ENCODE results near the gene C10orf71.

DNA sequence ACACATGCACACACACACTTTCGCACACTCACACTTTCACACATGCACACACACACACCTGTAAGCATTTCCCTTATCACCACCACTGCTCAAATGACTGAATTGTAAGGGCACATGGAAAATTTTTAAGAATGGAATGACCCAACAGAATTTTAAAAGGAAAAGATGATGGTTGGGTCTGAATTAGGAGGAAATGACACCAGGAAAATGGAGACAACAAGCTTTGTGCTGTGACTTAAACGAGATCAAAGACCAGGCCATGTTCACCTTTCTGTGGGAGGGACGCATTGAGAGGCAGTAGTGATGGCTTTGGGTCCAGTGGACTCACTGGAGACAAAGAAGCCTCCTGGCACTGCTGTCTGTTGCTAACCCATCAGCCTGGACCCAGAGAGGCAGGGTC is 16.7 kb upstream of the C10orf71 start:
- TF ChIP-seq, protein P1, sequence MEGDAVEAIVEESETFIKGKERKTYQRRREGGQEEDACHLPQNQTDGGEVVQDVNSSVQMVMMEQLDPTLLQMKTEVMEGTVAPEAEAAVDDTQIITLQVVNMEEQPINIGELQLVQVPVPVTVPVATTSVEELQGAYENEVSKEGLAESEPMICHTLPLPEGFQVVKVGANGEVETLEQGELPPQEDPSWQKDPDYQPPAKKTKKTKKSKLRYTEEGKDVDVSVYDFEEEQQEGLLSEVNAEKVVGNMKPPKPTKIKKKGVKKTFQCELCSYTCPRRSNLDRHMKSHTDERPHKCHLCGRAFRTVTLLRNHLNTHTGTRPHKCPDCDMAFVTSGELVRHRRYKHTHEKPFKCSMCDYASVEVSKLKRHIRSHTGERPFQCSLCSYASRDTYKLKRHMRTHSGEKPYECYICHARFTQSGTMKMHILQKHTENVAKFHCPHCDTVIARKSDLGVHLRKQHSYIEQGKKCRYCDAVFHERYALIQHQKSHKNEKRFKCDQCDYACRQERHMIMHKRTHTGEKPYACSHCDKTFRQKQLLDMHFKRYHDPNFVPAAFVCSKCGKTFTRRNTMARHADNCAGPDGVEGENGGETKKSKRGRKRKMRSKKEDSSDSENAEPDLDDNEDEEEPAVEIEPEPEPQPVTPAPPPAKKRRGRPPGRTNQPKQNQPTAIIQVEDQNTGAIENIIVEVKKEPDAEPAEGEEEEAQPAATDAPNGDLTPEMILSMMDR (IDR thresholded peaks at IDR 0.05; ENCODE audit: low read depth, low read length, poor library complexity, severe bottlenecking), result no peak
- TF ChIP-seq EZH2phosphoT487 (IDR thresholded peaks at IDR 0.05; ENCODE audit: borderline replicate concordance, low read length), result no peak

Data from DOHH2 (cell line).